ENCODE results near the gene BEST3. TPM values are rescaled to one million over a fixed set of nuclear protein-coding genes. Genes with fewer than 3 reads are reported as not detected.

The BEST3 gene
- polyA plus RNA-seq, 3 donors, result not detected

DNA sequence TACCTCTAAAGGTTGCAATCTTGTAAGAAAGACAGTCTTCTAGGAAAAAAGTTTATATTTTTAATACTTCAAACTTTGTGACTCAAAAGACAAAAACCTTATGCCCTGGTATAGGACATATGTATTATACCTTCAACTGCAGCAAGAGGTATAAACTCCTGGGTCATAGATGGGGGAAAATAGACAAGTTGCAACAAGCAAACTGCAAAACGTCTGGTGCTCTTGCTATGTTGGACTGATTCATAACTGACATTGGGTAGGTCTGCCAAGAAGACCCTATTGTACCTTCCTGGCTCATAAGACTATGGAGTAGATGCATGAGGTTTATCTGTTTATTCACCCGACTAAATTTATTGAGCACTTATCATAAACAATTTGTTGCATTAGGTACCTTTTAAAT is 40.9 kb downstream of the BEST3 start:
- no peaks in the 10 kb centered on the region for H3K36me3 Mint-ChIP-seq

DNA sequence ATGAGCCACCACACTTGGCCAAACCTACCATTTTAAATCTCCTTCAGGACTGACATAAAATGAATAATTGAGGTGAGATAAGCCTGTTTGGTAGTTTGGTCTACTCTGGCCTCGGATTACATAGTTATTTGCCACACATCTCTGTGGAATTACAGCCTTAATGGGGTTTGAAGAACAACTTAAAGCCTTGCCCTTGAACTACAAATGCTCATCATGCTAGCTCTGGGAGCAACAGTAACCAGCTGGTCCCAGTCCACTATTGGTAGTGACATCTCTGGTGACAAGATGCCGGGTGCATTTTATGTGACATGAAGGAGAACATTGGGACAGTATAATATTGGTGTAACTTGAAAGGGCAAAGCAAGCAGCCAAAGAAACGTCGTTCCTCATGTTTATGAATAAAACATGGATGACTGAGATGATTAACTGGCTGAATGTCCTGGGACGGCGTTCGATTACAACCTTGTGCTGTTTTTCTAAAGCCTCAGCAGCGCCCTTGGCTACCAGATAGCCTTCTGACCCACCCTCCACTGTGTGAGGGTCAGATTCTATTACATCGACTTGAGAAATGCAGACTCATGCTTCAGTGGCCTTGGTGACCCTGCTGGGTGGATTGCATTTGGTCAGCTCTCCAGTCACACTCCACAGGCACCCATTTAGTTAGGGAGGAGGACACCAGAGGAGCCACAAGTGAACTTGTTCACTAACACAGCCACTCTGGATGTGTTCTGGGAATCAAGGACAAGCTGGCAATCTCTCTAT is 41.5 kb downstream of the BEST3 start:
- peaks cover 0 to 3% (median 0%) of the 10 kb centered on the region in 7 donors for H3K9me3 Mint-ChIP-seq
- H3K27ac ChIP-seq (ENCODE audit: low read depth in 1 of 2, low read length in 2 of 2), result no peak overlapping the region
- no peak for DNase-seq
- no peaks in the 10 kb centered on the region for H3K36me3 Mint-ChIP-seq
- no peak overlapping the region for H3K4me3 Mint-ChIP-seq
- peaks cover 0 to 7% of the 10 kb centered on the region in 2 donors for H3K4me1 ChIP-seq (ENCODE audit: control insufficient read depth in 1 of 2, insufficient read depth in 2 of 2, low read length in 2 of 2)
- no peak overlapping the region for H3K27ac Mint-ChIP-seq
- H3K4me2 ChIP-seq (replicated peaks; ENCODE audit: extremely low read depth, low read length, poor library complexity, severe bottlenecking), result no peak overlapping the region
- no peaks in the 10 kb centered on the region for H4K20me1 ChIP-seq (ENCODE audit: insufficient read depth, low read length)
- H3K79me2 ChIP-seq (ENCODE audit: insufficient read depth, low read length), result no peaks in the 10 kb centered on the region
- H3K9me3 ChIP-seq (replicated peaks in 1 of 2; ENCODE audit: control insufficient read depth in 1 of 2, insufficient read depth in 1 of 2, low read length in 2 of 2), result no peaks in the 10 kb centered on the region
- WGBS (ENCODE audit: insufficient coverage), result 98% methylated on average over 8 of the region's 9 CpGs
- H3K27me3 ChIP-seq (ENCODE audit: control insufficient read depth in 2 of 2, insufficient read depth in 2 of 2, low read length in 2 of 2), result peaks cover 0 to 2% of the 10 kb centered on the region in 2 donors
- H3K27me3 Mint-ChIP-seq (ENCODE audit: low read depth in 3 of 3), result peaks cover 0 to 4% (median 2%) of the 10 kb centered on the region in 3 donors
- no peak overlapping the region for H3K4me3 ChIP-seq (replicated peaks in 1 of 3; ENCODE audit: low read depth in 2 of 3, low read length in 3 of 3)
- TF ChIP-seq, protein P1, sequence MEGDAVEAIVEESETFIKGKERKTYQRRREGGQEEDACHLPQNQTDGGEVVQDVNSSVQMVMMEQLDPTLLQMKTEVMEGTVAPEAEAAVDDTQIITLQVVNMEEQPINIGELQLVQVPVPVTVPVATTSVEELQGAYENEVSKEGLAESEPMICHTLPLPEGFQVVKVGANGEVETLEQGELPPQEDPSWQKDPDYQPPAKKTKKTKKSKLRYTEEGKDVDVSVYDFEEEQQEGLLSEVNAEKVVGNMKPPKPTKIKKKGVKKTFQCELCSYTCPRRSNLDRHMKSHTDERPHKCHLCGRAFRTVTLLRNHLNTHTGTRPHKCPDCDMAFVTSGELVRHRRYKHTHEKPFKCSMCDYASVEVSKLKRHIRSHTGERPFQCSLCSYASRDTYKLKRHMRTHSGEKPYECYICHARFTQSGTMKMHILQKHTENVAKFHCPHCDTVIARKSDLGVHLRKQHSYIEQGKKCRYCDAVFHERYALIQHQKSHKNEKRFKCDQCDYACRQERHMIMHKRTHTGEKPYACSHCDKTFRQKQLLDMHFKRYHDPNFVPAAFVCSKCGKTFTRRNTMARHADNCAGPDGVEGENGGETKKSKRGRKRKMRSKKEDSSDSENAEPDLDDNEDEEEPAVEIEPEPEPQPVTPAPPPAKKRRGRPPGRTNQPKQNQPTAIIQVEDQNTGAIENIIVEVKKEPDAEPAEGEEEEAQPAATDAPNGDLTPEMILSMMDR (IDR thresholded peaks at IDR 0.05), result no peak
- no peak overlapping the region for H3K9ac ChIP-seq (ENCODE audit: insufficient read depth, low read length, poor library complexity, severe bottlenecking)
- H2AFZ ChIP-seq (ENCODE audit: insufficient read depth, low read depth, low read length, poor library complexity, severe bottlenecking), result no peak overlapping the region
- H3K36me3 ChIP-seq (replicated peaks in 1 of 2; ENCODE audit: control insufficient read depth in 1 of 2, insufficient read depth in 2 of 2, low read length in 2 of 2), result no peaks in the 10 kb centered on the region
- no peaks in the 10 kb centered on the region for H3K4me1 Mint-ChIP-seq
- intact Hi-C loops (cut with micrococcal nuclease), result no loop called here

More for the DNA sequence above, 40.9 kb downstream of the BEST3 start:
- Histone ChIP-seq H4K20me1 (ENCODE audit: insufficient read depth, low read length) (no peaks in the 10 kb centered on the region), H3K27ac (ENCODE audit: low read depth in 1 of 2, low read length in 2 of 2) (no peak overlapping the region), H3K36me3 (replicated peaks in 1 of 2; ENCODE audit: control insufficient read depth in 1 of 2, insufficient read depth in 2 of 2, low read length in 2 of 2) (no peaks in the 10 kb centered on the region), H3K4me1 (ENCODE audit: control insufficient read depth in 1 of 2, insufficient read depth in 2 of 2, low read length in 2 of 2) (peaks cover 0 to 7% of the 10 kb centered on the region in 2 donors), H3K4me2 (replicated peaks; ENCODE audit: extremely low read depth, low read length, poor library complexity, severe bottlenecking) (no peak overlapping the region), H3K27me3 (ENCODE audit: control insufficient read depth in 2 of 2, insufficient read depth in 2 of 2, low read length in 2 of 2) (peaks cover 0 to 2% of the 10 kb centered on the region in 2 donors), H3K9ac (ENCODE audit: insufficient read depth, low read length, poor library complexity, severe bottlenecking) (no peak overlapping the region), H3K79me2 (ENCODE audit: insufficient read depth, low read length) (no peaks in the 10 kb centered on the region), H3K4me3 (replicated peaks in 1 of 3; ENCODE audit: low read depth in 2 of 3, low read length in 3 of 3) (no peak overlapping the region), H3K9me3 (replicated peaks in 1 of 2; ENCODE audit: control insufficient read depth in 1 of 2, insufficient read depth in 1 of 2, low read length in 2 of 2) (no peaks in the 10 kb centered on the region), H2AFZ (ENCODE audit: insufficient read depth, low read depth, low read length, poor library complexity, severe bottlenecking) (no peak overlapping the region)
- H3K9me3 Mint-ChIP-seq, result peaks cover 0 to 3% (median 0%) of the 10 kb centered on the region in 7 donors
- H3K27ac Mint-ChIP-seq, result no peak overlapping the region
- no peak for DNase-seq
- H3K4me1 Mint-ChIP-seq, result no peaks in the 10 kb centered on the region
- WGBS (ENCODE audit: insufficient coverage), result no CpG with 5 or more reads among the region's 2 CpGs
- intact Hi-C loops (cut with micrococcal nuclease), result no loop called here
- H3K27me3 Mint-ChIP-seq (ENCODE audit: low read depth in 3 of 3), result peaks cover 0 to 4% (median 2%) of the 10 kb centered on the region in 3 donors
- no peak overlapping the region for H3K4me3 Mint-ChIP-seq
- TF ChIP-seq, protein P1 (IDR thresholded peaks at IDR 0.05), result no peak
